HG02763 (cell line): ENCODE results near the gene BCAS3.
"Not testable (repeated sequence)": the region's sequence is repeated elsewhere in the genome, so short reads cannot be mapped to it uniquely, and the experiment has no call there.

Experiments
- ATAC-seq: cut with Tn5 transposase; IDR thresholded peaks from one replicate; pipeline ENCODE4 v1.9.1; 2021; ENCODE audit warnings: mild to moderate bottlenecking, moderate library complexity; ENCODE audit not compliant: unreplicated experiment

BCAS3 gene

GRCh38 chr17:60920107-60920506, 242.5 kb downstream of the BCAS3 start:
- ATAC-seq, result no peak

GRCh38 chr17:60923000-60923399, 245.3 kb downstream of the BCAS3 start:
- no peak for ATAC-seq

GRCh38 chr17:60926466-60927183, 249.0 kb downstream of the BCAS3 start:
- ATAC-seq, result no peak

GRCh38 chr17:60933739-60934138, 256.1 kb downstream of the BCAS3 start:
- ATAC-seq, result no peak

GRCh38 chr17:60934723-60935122, 257.1 kb downstream of the BCAS3 start:
- no peak for ATAC-seq

GRCh38 chr17:60935991-60936390, 258.3 kb downstream of the BCAS3 start:
- ATAC-seq, result not testable (repeated sequence)

GRCh38 chr17:60939318-60939717, 261.7 kb downstream of the BCAS3 start:
- ATAC-seq, result no peak

GRCh38 chr17:60941028-60941427, 263.4 kb downstream of the BCAS3 start:
- no peak for ATAC-seq

- ATAC-seq, result no peak
Measured at GRCh38 chr17:60941571-60941970, 263.9 kb downstream of the BCAS3 start.

- ATAC-seq, result no peak
Measured at GRCh38 chr17:60944751-60945150, 267.1 kb downstream of the BCAS3 start.

- no peak for ATAC-seq
Measured at GRCh38 chr17:60947100-60947499, 269.4 kb downstream of the BCAS3 start.

- no peak for ATAC-seq
Measured at GRCh38 chr17:60947543-60947942, 269.9 kb downstream of the BCAS3 start.

GRCh38 chr17:60952747-60953146, 275.1 kb downstream of the BCAS3 start:
- ATAC-seq, result no peak

GRCh38 chr17:60959011-60959410, 281.4 kb downstream of the BCAS3 start:
- ATAC-seq, result no peak

GRCh38 chr17:60959696-60960095, 282.0 kb downstream of the BCAS3 start:
- no peak for ATAC-seq

- ATAC-seq, result no peak
Measured at GRCh38 chr17:60960398-60961065, 282.9 kb downstream of the BCAS3 start.

- ATAC-seq, result no peak
Measured at GRCh38 chr17:60964160-60964559, 286.5 kb downstream of the BCAS3 start.

- no peak for ATAC-seq
Measured at GRCh38 chr17:60968266-60968665, 290.6 kb downstream of the BCAS3 start.

GRCh38 chr17:60969500-60970037, 291.9 kb downstream of the BCAS3 start:
- no peak for ATAC-seq

GRCh38 chr17:60970741-60971140, 293.1 kb downstream of the BCAS3 start:
- no peak for ATAC-seq

- no peak for ATAC-seq
Measured at GRCh38 chr17:60971515-60972369, 294.1 kb downstream of the BCAS3 start.
